GM19328 (cell line): ENCODE measurements around the gene OR1J2.

Experiments used
- ATAC-seq: cut with Tn5 transposase; IDR thresholded peaks from one replicate; pipeline ENCODE4 v1.9.1; 2021; ENCODE audit warnings: mild to moderate bottlenecking, moderate library complexity; ENCODE audit not compliant: unreplicated experiment

Gene OR1J2

GRCh38 chr9:122546196-122546595 is 35.6 kb downstream of the OR1J2 start:
- no peak for ATAC-seq

GRCh38 chr9:122551371-122551770 is 40.8 kb downstream of the OR1J2 start:
- no peak for ATAC-seq

GRCh38 chr9:122552812-122553211 is 42.2 kb downstream of the OR1J2 start, which contains the start of gene OR1N2:
Gene OR1N2 (plus strand): TSS chr9:122553112. CDS start chr9:122553212, 100 bp downstream.
- ATAC-seq: no peak
